DLD1 (cell line): Measurements from ENCODE around the gene HMCN1.
"Not testable (repeated sequence)": the region's sequence is repeated elsewhere in the genome, so short reads cannot be mapped to it uniquely, and the experiment has no call there.

Experiments
- in situ Hi-C: cut with HindIII; loops from 2 replicates; pipeline ENCODE4 v1.10.0; 2017; ENCODE audit warnings: low sequenced_read_pairs

The HMCN1 gene

GRCh38 chr1:185846672-185847444 is 112.7 kb downstream of the HMCN1 start:
- in situ Hi-C loops: no loop called here

DNA sequence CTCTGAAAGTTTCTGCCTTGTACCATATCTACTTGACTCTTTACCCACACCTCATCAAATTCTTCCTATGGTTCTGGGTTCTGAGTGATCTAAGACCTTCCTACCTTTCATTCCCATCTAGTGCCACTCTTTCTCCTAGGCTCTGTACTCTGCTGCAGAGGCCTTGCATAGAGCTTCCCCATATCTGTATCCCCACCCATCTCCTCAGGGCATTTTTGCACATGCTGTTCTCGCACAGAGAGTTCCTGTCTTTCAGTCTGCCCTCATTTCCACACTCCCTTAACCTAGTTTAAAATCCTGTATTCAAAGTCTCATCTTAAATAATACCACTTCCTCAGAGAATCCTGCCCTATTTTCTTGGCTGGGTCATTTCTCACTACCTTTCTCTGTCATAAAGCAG is 114.8 kb downstream of the HMCN1 start:
- in situ Hi-C loops: no loop called here

DNA sequence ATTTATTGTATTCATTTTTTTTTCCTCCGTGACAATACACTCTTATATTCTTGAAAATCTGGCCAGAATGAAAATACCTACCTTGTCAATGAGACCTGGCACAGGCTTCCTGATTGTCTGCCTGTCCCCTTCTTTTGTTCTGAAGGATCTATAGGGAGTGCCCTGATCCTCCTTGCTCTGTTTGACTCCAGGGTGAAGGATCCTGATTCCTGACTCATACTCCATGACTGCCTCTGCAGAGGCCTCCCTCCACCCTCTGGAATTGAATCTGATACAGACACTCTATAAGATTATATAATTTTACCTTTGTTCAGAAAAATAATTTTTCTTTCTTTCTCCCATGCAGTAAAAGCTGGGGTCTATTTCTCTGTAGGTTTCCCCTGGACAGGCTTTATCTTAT is 116.2 kb downstream of the HMCN1 start:
- in situ Hi-C loops: no loop called here

DNA sequence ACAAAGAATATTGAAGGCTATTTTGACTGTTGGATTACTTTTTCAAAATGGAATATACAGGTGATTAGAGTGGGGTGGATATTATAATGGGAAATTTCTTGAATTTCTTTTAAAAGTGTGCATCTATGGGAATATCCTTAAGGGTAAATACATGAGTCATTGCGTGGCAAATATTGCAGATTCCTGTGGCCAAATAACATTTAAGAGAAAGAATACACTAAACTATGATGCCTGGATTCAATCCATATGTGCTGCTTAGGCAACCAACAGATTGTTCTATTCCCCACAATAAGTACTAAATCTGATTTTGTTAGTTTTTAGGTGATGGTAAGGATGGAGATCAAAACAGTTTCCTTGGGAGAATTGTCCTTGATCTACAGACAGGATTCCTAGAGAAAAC is 119.5 kb downstream of the HMCN1 start:
- in situ Hi-C loops: no loop called here

DNA sequence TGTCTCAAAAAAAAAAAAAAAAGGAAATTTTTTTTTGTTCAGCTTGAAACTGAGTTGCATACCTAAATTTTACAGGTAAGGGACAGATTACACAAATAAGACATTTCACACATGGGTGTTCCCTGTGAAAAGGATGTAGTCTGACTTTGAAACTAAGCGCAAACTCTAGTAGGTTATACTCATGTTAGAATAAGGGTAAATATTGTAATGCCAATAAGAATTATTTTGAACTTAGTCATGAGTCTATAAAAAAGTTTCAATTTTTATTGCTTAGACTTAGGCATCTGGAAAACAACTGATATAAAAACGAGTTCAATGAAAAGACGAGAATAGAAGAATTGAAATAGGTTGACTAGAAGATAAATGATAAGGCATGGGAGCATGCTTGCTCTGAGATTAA is 122.3 kb downstream of the HMCN1 start:
- in situ Hi-C loops: no loop called here

DNA sequence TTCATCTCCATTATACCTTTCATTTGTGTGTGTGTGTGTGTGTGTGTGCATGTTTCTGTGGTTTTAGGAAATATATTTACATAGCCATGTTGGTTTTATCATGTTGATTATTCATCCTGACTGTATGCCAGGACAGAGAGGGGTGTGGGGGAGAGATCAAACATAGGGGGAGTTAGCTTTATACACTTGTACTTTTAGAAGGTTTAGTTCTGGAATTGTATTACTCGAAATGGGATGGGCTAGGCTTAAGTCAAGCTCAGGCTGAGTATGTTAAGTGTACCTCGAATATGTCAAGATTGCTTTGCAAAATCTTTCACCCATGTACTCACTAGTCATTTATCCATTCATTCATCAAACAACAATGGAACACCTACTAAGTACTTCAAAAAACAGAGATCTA is 123.3 kb downstream of the HMCN1 start:
- in situ Hi-C loops: no loop called here

GRCh38 chr1:185860311-185860710 is 126.1 kb downstream of the HMCN1 start:
- in situ Hi-C loops: no loop called here

DNA sequence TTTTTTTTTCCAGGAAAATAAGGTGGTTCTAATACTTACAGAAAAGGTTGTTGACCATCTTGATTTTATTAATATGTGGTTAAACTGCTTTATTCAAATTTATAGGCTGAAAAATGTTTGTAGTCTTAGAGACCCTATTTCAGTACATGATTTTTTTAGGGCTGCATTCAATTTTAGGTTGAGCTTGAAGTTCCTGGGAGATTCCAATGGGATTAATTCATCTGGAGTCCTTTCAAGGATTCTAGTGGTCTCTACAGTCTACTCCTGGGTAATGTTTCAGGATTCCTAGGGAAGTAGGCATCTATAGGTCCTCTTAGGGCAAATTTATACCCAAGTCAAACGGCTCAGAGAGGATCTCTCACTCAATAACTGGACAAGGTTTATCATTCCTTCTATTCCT is 126.7 kb downstream of the HMCN1 start:
- in situ Hi-C loops: no loop called here

GRCh38 chr1:185861630-185862029 is 127.4 kb downstream of the HMCN1 start:
- in situ Hi-C loops: no loop called here

GRCh38 chr1:185862235-185862634 is 128.0 kb downstream of the HMCN1 start:
- in situ Hi-C loops: no loop called here

GRCh38 chr1:185864331-185864730 is 130.1 kb downstream of the HMCN1 start:
- in situ Hi-C loops: no loop called here

DNA sequence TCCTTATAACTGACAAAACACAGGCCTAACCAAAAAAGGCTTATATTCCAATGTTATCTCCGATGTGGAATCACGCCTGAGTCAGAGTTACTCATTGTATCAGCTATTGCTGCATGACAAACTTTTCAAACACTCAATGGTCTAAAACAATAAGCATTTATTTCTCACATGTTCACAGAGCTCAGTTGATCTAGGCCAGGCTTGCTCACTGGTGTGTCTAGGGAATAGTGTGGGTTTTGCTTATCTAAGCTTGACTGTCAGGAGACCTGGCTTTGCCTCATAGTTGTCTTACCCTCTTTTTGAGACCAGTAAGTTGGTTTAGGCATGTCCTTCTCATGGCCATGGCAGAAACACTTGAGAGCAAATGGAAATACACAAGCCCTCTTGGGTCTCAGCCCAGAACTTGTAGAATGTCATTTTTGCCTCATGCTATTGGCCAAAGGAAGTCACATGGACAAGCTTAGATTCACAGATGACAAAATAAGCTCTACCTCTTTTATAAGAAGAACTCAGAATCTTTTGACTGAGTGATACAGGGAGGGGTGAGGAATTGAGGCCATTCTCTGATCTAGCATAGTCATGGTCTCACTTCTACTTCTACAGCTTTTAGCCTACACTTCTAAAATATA is 130.8 kb downstream of the HMCN1 start:
- in situ Hi-C loops: no loop called here

DNA sequence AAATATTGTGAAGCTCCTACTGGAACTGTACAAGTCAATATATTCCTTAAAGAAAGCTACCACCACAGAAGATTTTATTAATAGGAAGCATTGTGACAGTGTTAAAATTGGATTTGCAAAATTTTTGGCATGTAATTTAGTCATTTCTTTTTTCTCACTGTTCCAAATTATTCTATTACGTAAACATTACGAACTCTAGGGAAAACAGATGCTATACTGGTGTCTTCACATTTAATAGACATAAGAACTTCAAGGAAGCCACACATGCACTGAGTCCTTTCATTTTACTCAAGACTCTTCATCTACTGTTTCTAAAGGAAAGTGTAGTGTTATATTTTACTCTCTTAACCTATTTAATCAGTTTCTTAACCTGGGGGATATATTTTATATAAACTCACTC is 135.4 kb downstream of the HMCN1 start:
- in situ Hi-C loops: no loop called here

GRCh38 chr1:185871627-185872150 is 137.5 kb downstream of the HMCN1 start:
- in situ Hi-C loops: no loop called here

DNA sequence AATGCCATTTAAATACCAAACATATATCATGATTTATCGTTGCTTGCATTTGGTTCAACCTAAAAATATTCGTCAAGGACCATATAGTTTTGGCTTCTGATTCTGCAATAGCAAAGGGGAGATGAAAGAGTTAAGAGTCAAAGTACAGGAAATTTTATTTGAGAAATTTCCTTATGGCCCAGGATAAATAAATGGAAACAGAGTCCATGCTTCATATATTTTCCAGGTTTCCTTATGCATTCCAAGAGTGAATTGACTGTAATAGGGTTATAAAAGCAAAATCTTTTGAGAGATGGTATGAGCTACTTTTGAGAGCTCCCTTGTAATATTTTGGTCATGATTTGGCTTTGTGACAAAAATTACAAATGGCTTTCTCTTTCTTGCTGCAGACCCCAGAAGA is 140.1 kb downstream of the HMCN1 start:
- in situ Hi-C loops: no loop called here

DNA sequence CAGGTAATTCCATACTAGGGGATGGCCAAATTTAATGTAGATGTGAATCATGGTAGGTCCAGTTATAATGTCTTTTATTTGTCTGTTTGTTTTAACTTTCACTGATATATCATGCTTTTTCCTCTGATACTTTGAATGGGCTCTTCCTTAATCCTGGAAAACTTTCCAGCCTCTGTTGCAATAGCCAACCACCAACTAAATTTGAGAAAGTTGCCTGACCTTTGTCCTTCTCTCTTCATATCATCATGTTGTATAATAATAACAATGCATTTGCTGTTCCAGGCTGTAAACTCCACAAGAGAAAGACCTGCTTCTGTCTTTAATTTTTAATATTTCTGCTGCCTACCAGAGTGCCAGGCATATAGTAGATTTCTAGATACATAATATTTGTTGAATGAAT is 146.1 kb downstream of the HMCN1 start:
- in situ Hi-C loops: no loop called here

- in situ Hi-C loops: no loop called here
Observed at GRCh38 chr1:185880779-185881333, 146.7 kb downstream of the HMCN1 start.

- in situ Hi-C loops: no loop called here
Observed at GRCh38 chr1:185886046-185886445, 151.9 kb downstream of the HMCN1 start.

GRCh38 chr1:185886671-185887070 is 152.5 kb downstream of the HMCN1 start:
- in situ Hi-C loops: no loop called here

DNA sequence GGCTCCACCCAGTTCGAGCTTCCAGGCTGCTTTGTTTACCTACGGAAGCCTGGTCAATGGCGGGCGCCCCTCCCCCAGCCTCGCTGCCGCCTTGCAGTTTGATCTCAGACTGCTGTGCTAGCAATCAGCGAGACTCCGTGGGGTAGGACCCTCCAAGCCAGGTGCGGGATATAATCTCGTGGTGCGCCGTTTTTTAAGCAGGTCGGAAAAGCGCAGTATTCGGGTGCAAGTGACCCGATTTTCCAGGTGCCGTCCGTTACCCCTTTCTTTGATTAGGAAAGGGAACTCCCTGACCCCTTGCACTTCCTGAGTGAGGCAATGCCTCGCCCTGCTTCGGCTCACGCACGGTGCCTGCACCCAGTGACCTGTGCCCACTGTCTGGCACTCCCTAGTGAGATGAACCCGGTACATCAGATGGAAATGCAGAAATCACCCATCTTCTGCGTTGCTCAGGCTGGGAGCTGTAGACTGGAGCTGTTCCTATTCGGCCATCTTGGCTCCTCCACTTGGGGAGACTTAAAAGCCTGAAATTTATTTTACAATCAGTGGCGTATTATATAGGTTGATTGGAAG is 158.7 kb downstream of the HMCN1 start:
- in situ Hi-C loops: not testable (repeated sequence)

DNA sequence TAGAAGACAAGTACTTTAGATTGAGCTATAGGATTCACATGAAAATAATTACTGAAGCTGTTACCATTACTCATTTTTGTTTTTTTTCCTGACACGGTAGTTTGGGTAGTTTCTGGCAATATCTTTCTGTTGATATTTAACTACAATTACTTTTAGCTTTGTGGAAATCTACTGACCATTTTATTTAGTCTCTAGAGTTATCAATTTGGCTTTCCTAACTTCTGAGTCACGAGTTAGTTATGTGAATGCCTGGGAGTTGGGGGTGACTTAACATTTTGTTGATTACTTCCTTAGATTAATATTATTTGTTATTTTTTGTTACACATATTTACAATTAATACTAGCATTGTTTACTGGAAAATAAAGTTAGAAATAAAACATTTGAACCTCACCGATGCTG is 160.6 kb downstream of the HMCN1 start:
- in situ Hi-C loops: no loop called here
